Measurements from ENCODE around the gene MT2A. TPM values are rescaled to one million over a fixed set of nuclear protein-coding genes. Genes with fewer than 3 reads are reported as not detected.

MT2A gene
- polyA plus RNA-seq, 1 donor from 2014 or later: not detected

GRCh38 chr16:56651586-56651985 is 43.2 kb downstream of the MT2A start, which contains the start of gene MT1B:
Gene MT1B, plus strand, starts transcription at chr16:56651886. Its CDS starts 68 bp downstream, at chr16:56651954.
- Histone ChIP-seq H3K9ac (ENCODE audit: low read length) (no peak within 1 kb of the TSS), H3K9me2 (ENCODE audit: insufficient read depth, low read length) (no peaks in the 10 kb centered on the region), H3K9me3 (ENCODE audit: low read length) (no peaks in the 10 kb centered on the region), H2AFZ (ENCODE audit: low read depth, low read length) (no peak within 1 kb of the TSS), H3K4me2 (ENCODE audit: low read length) (no peak within 1 kb of the TSS), H3K27ac (ENCODE audit: low read length) (no peak within 1 kb of the TSS), H3K27me3 (ENCODE audit: insufficient read depth, low read depth, low read length) (peaks cover 37% of the 10 kb centered on the region), H3F3A (ENCODE audit: insufficient read depth, low read length, poor library complexity, severe bottlenecking) (no peaks in the 10 kb centered on the region), H4K20me1 (ENCODE audit: insufficient read depth) (no peaks in the 10 kb centered on the region), H3K36me3 (ENCODE audit: insufficient read depth, low read length) (no peaks in the 10 kb centered on the region), H3K79me2 (replicated peaks; ENCODE audit: insufficient read depth, low read length) (no peaks in the 10 kb centered on the region), H3K4me3 (ENCODE audit: low read length) (no peak within 1 kb of the TSS)
- no peak for TF ChIP-seq RAD21 (conservative IDR thresholded peaks at IDR 0.05)

GRCh38 chr16:56652600-56652999 is 44.2 kb downstream of the MT2A start:
- Histone ChIP-seq H3K4me2 (ENCODE audit: low read length) (no peak overlapping the region), H4K20me1 (ENCODE audit: insufficient read depth) (no peaks in the 10 kb centered on the region), H3K36me3 (ENCODE audit: insufficient read depth, low read length) (no peaks in the 10 kb centered on the region), H3K9ac (ENCODE audit: low read length) (no peak overlapping the region), H3K27me3 (ENCODE audit: insufficient read depth, low read depth, low read length) (peaks cover 37% of the 10 kb centered on the region), H3K79me2 (replicated peaks; ENCODE audit: insufficient read depth, low read length) (no peaks in the 10 kb centered on the region), H3K4me3 (ENCODE audit: low read length) (no peak overlapping the region), H3F3A (ENCODE audit: insufficient read depth, low read length, poor library complexity, severe bottlenecking) (no peaks in the 10 kb centered on the region), H3K9me3 (ENCODE audit: low read length) (no peaks in the 10 kb centered on the region), H3K9me2 (ENCODE audit: insufficient read depth, low read length) (no peaks in the 10 kb centered on the region), H3K27ac (ENCODE audit: low read length) (no peak overlapping the region), H2AFZ (ENCODE audit: low read depth, low read length) (no peak overlapping the region)
- TF ChIP-seq, protein P1, sequence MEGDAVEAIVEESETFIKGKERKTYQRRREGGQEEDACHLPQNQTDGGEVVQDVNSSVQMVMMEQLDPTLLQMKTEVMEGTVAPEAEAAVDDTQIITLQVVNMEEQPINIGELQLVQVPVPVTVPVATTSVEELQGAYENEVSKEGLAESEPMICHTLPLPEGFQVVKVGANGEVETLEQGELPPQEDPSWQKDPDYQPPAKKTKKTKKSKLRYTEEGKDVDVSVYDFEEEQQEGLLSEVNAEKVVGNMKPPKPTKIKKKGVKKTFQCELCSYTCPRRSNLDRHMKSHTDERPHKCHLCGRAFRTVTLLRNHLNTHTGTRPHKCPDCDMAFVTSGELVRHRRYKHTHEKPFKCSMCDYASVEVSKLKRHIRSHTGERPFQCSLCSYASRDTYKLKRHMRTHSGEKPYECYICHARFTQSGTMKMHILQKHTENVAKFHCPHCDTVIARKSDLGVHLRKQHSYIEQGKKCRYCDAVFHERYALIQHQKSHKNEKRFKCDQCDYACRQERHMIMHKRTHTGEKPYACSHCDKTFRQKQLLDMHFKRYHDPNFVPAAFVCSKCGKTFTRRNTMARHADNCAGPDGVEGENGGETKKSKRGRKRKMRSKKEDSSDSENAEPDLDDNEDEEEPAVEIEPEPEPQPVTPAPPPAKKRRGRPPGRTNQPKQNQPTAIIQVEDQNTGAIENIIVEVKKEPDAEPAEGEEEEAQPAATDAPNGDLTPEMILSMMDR (IDR thresholded peaks at IDR 0.05; ENCODE audit: poor library complexity, severe bottlenecking): no peak
- TF ChIP-seq RAD21 (conservative IDR thresholded peaks at IDR 0.05): no peak
- no peak for TF ChIP-seq EP300 (conservative IDR thresholded peaks at IDR 0.05; ENCODE audit: poor library complexity, severe bottlenecking)
- no peak for TF ChIP-seq POLR2AphosphoS5 (IDR thresholded peaks at IDR 0.05)
- no peak for TF ChIP-seq REST (IDR thresholded peaks at IDR 0.05; ENCODE audit: borderline replicate concordance)
- no peak for TF ChIP-seq MXI1 (conservative IDR thresholded peaks at IDR 0.05; ENCODE audit: poor library complexity, severe bottlenecking)
- TF ChIP-seq EZH2 (IDR thresholded peaks at IDR 0.05; ENCODE audit: borderline replicate concordance, insufficient read depth, low read length, poor library complexity, severe bottlenecking): no peak
- no peak for TF ChIP-seq SMC3 (conservative IDR thresholded peaks at IDR 0.05; ENCODE audit: poor library complexity)
- no peak for TF ChIP-seq TAF1 (IDR thresholded peaks at IDR 0.05; ENCODE audit: low read depth)

GRCh38 chr16:56653218-56653617 is 44.8 kb downstream of the MT2A start:
- Histone ChIP-seq H3K27ac (ENCODE audit: low read length) (no peak overlapping the region), H3K9me2 (ENCODE audit: insufficient read depth, low read length) (no peaks in the 10 kb centered on the region), H4K20me1 (ENCODE audit: insufficient read depth) (no peaks in the 10 kb centered on the region), H3F3A (ENCODE audit: insufficient read depth, low read length, poor library complexity, severe bottlenecking) (no peaks in the 10 kb centered on the region), H2AFZ (ENCODE audit: low read depth, low read length) (no peak overlapping the region), H3K4me2 (ENCODE audit: low read length) (no peak overlapping the region), H3K4me3 (ENCODE audit: low read length) (no peak overlapping the region), H3K27me3 (ENCODE audit: insufficient read depth, low read depth, low read length) (peaks cover 37% of the 10 kb centered on the region), H3K79me2 (replicated peaks; ENCODE audit: insufficient read depth, low read length) (no peaks in the 10 kb centered on the region), H3K36me3 (ENCODE audit: insufficient read depth, low read length) (no peaks in the 10 kb centered on the region), H3K9me3 (ENCODE audit: low read length) (no peaks in the 10 kb centered on the region), H3K9ac (ENCODE audit: low read length) (no peak overlapping the region)
- TF ChIP-seq REST (IDR thresholded peaks at IDR 0.05; ENCODE audit: borderline replicate concordance) (no peak), POLR2AphosphoS5 (IDR thresholded peaks at IDR 0.05) (no peak), MXI1 (conservative IDR thresholded peaks at IDR 0.05; ENCODE audit: poor library complexity, severe bottlenecking) (no peak), SMC3 (conservative IDR thresholded peaks at IDR 0.05; ENCODE audit: poor library complexity) (no peak), EZH2 (IDR thresholded peaks at IDR 0.05; ENCODE audit: borderline replicate concordance, insufficient read depth, low read length, poor library complexity, severe bottlenecking) (no peak), RAD21 (conservative IDR thresholded peaks at IDR 0.05) (no peak), TAF1 (IDR thresholded peaks at IDR 0.05; ENCODE audit: low read depth) (no peak), EP300 (conservative IDR thresholded peaks at IDR 0.05; ENCODE audit: poor library complexity, severe bottlenecking) (no peak)
- TF ChIP-seq, protein P1 (IDR thresholded peaks at IDR 0.05; ENCODE audit: poor library complexity, severe bottlenecking): no peak

All from neural cell (in vitro differentiated cells).